Caco-2 (cell line): ENCODE data around the gene MICALL1. TPM values are rescaled to one million over a fixed set of nuclear protein-coding genes. Genes with fewer than 3 reads are reported as not detected.

Source experiments
- BruUV-seq: library from RNA; stranded (reverse); fragments of 400-500 nt; replicated peaks from 2 replicates; lab custom pipeline; 2021; lab: Mats Ljungman, UMichigan
- CTCF ChIA-PET: fragments of 300-600 bp; sonication (Branson Sonifier 250); formaldehyde crosslinking; loops from one replicate; lab custom pipeline; 2022; ENCODE audit warnings: antibody characterized with exemption; lab: Charles Lee
- POLR2A ChIA-PET: fragments of 300-600 bp; sonication (Branson Sonifier 250); formaldehyde crosslinking; loops from one replicate; lab custom pipeline; 2022; ENCODE audit warnings: antibody characterized with exemption; lab: Charles Lee
- DNase-seq, 2 experiments: peaks; one replicate each; pipeline versions ENCODE4 v3.0.0 to v3.0.0-alpha.2; 2020 to 2022
- H3K27me3 ChIP-seq: replicated peaks from 2 replicates; pipeline ENCODE4 v1.6.0; 2011; ENCODE audit warnings: low read length; ENCODE audit not compliant: control insufficient read depth, insufficient read depth
- H3K36me3 ChIP-seq: 2 replicates; pipeline ENCODE4 v1.5.1; 2011; ENCODE audit warnings: low read length; ENCODE audit not compliant: control insufficient read depth, insufficient read depth
- H3K4me1 ChIP-seq: fragments of 250-450 bp; sonication (Bioruptor Pico); 2 replicates; pipeline ENCODE4 v1.5.1; 2020; ENCODE audit warnings: mild to moderate bottlenecking
- H3K4me3 ChIP-seq: 2 replicates; pipeline ENCODE4 v1.5.1; 2011; ENCODE audit warnings: low read depth, mild to moderate bottlenecking, control low read depth, low read length
- H3K9me3 ChIP-seq: fragments of 250-450 bp; sonication (Bioruptor Pico); 2 replicates; pipeline ENCODE4 v1.5.1; 2020; ENCODE audit warnings: mild to moderate bottlenecking, moderate library complexity
- H3K27ac Mint-ChIP-seq: one replicate; pipeline ENCODE4 v1.8.0; 2022; ENCODE audit warnings: mixed read lengths; ENCODE audit not compliant: unreplicated experiment
- H3K27me3 Mint-ChIP-seq: one replicate; pipeline ENCODE4 v1.8.0; 2022; ENCODE audit warnings: mixed read lengths; ENCODE audit not compliant: insufficient read depth, unreplicated experiment
- H3K36me3 Mint-ChIP-seq: one replicate; pipeline ENCODE4 v1.8.0; 2022; ENCODE audit warnings: mild to moderate bottlenecking, mixed read lengths; ENCODE audit not compliant: insufficient read depth, unreplicated experiment
- H3K4me1 Mint-ChIP-seq: one replicate; pipeline ENCODE4 v1.8.0; 2022; ENCODE audit warnings: low read depth, mixed read lengths; ENCODE audit not compliant: unreplicated experiment
- H3K4me3 Mint-ChIP-seq: one replicate; pipeline ENCODE4 v1.8.0; 2022; ENCODE audit warnings: mild to moderate bottlenecking, moderate library complexity, mixed read lengths; ENCODE audit not compliant: unreplicated experiment
- H3K9me3 Mint-ChIP-seq: one replicate; pipeline ENCODE4 v1.8.0; 2022; ENCODE audit warnings: mixed read lengths; ENCODE audit not compliant: unreplicated experiment
- intact Hi-C: fragments of 100-400 bp; cut with micrococcal nuclease; formaldehyde crosslinking; loops from one replicate; pipeline ENCODE4 v1.10.0; 2022; ENCODE audit not compliant: unreplicated experiment
- total RNA-seq: library from RNA; stranded (reverse); gene quantifications from 2 replicates; pipeline ENCODE4 v1.2.3, GENCODE V29; 2022
- TF ChIP-seq, protein P1 (sequence below), 2 experiments: fragments of 200-600 bp in 1 of 2; IDR thresholded peaks; 1 replicate in 1 of 2; 2 replicates in 1 of 2; pipeline versions ENCODE4 v1.5.1 to v1.8.0; 2011 to 2022; ENCODE audit warnings: antibody characterized with exemption in 1 of 2, control low read depth in 1 of 2, inconsistent platforms in 1 of 2, low read depth in 1 of 2, low read length in 1 of 2, mild to moderate bottlenecking in 1 of 2, moderate library complexity in 1 of 2; ENCODE audit not compliant: insufficient read depth in 1 of 2, severe bottlenecking in 1 of 2, unreplicated experiment in 1 of 2

The MICALL1 gene
- total RNA-seq, 1 experiment from 2014 or later, result 46.7 TPM

DNA sequence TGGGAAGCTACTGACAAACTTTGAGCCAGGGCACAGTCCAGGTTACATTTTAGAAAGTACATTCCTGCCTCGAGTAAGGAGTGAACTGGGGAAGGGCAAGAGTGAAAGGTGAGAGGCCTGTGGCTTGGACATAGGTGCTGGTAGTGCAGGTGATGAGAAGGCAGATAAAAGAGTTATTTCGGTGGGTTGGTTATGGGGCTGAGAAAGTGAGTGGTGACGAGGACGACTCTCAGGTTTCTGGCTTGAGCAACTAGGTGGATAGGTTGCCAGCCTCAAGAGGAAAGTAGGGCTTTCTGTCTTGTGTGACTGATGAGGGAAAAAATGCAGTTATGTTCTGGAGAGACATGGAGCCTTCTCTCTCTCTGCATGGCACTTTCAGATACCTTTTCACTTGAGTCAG lies 51.1 kb downstream of the MICALL1 start:
- BruUV-seq, result no TSS peak
- Mint-ChIP-seq H3K4me1 (peaks cover 10% of the 10 kb centered on the region), H3K4me3 (no peak overlapping the region), H3K9me3 (no peaks in the 10 kb centered on the region), H3K36me3 (peaks cover 32% of the 10 kb centered on the region), H3K27ac (no peak overlapping the region), H3K27me3 (no peaks in the 10 kb centered on the region)
- intact Hi-C loops, result loop anchor here (10.0 kb wide), 1 partner anchor 152 kb away; the partner anchor contains the start of gene GCAT
- Histone ChIP-seq H3K36me3 (no peaks in the 10 kb centered on the region; the same call in 1 of the 2 replicates), H3K4me3 (no peak overlapping the region), H3K4me1 (peaks cover 5% of the 10 kb centered on the region; the same call in 1 of the 2 replicates), H3K27me3 (no peaks in the 10 kb centered on the region), H3K9me3 (no peaks in the 10 kb centered on the region)
- ChIA-PET CTCF (no interaction called here), POLR2A (no interaction called here)
- no peak for DNase-seq
- TF ChIP-seq, protein P1, sequence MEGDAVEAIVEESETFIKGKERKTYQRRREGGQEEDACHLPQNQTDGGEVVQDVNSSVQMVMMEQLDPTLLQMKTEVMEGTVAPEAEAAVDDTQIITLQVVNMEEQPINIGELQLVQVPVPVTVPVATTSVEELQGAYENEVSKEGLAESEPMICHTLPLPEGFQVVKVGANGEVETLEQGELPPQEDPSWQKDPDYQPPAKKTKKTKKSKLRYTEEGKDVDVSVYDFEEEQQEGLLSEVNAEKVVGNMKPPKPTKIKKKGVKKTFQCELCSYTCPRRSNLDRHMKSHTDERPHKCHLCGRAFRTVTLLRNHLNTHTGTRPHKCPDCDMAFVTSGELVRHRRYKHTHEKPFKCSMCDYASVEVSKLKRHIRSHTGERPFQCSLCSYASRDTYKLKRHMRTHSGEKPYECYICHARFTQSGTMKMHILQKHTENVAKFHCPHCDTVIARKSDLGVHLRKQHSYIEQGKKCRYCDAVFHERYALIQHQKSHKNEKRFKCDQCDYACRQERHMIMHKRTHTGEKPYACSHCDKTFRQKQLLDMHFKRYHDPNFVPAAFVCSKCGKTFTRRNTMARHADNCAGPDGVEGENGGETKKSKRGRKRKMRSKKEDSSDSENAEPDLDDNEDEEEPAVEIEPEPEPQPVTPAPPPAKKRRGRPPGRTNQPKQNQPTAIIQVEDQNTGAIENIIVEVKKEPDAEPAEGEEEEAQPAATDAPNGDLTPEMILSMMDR (IDR thresholded peaks at IDR 0.05; ENCODE audit: insufficient read depth in 1 of 2, low read depth in 1 of 2, low read length in 1 of 2, severe bottlenecking in 1 of 2, unreplicated experiment in 1 of 2), result no peak

DNA sequence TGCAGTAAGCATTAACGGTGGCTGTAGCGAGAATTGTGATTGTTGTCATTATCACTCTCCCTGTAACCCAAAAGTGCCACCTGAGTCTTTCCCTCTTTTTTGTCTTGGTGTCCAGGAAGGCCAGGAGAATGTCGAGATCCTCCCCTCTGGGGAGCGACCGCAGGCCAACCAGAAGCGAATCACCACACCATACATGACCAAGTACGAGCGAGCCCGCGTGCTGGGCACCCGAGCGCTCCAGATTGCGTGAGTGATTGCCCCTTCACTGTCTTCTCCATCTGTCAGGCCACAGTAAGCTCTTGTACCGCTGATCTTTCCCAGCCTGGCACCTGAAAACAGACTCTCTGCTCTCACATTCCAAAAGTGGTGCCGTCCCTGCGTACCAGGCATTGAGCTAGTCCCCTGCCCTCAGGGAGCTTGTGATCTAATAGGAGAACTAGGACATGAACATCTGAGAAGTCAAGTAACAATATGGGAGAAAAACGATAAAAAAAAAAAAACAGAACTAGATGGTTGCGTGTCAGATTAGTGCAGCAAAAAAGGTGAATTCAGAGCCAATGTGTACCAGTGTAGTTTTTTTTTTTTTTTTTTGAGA lies 53.2 kb downstream of the MICALL1 start:
- Histone ChIP-seq H3K9me3 (no peaks in the 10 kb centered on the region), H3K36me3 (no peaks in the 10 kb centered on the region; the same call in 1 of the 2 replicates), H3K27me3 (no peaks in the 10 kb centered on the region), H3K4me3 (no peak overlapping the region), H3K4me1 (peaks cover 5% of the 10 kb centered on the region; the same call in 1 of the 2 replicates)
- Mint-ChIP-seq H3K9me3 (no peaks in the 10 kb centered on the region), H3K4me1 (peaks cover 9% of the 10 kb centered on the region), H3K27ac (no peak overlapping the region), H3K4me3 (no peak overlapping the region), H3K27me3 (no peaks in the 10 kb centered on the region), H3K36me3 (peaks cover 43% of the 10 kb centered on the region)
- POLR2A ChIA-PET, result no interaction called here
- DNase-seq, result no peak
- intact Hi-C loops, result loop anchor here (10.0 kb wide), 1 partner anchor 155 kb away; the partner anchor contains the start of gene GCAT
- CTCF ChIA-PET, result interaction anchor here (0.6 kb wide), 2 partner anchors 10 to 12 kb away, joined by 3 to 6 read pairs; no protein-coding TSS in a partner anchor
- no TSS peak for BruUV-seq
- TF ChIP-seq, protein P1 (IDR thresholded peaks at IDR 0.05; ENCODE audit: insufficient read depth in 1 of 2, low read depth in 1 of 2, low read length in 1 of 2, severe bottlenecking in 1 of 2, unreplicated experiment in 1 of 2), result no peak

DNA sequence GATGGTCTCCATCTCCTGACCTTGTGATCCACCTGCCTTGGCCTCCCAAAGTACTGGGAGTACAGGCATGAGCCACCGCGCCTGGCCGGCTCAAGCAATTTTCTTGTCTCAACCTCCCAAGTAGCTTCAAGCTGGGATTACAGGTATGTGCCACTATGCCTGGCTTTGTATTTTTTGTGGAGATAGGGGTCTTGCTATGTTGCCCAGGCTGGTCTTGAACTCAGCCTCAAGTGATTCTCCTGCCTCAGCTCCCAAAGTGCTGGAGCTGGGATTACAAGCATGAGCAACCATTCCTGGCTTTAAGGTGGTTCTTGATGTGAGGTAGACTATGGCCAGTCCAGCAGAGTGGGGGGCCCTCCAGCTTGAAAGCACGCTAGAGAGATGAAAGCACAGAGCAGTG lies 55.0 kb downstream of the MICALL1 start:
- peaks cover 40% of the 10 kb centered on the region for H3K36me3 Mint-ChIP-seq
- no peaks in the 10 kb centered on the region for H3K27me3 Mint-ChIP-seq
- H3K36me3 ChIP-seq, result no peaks in the 10 kb centered on the region; the same call in 1 of the 2 replicates
- TF ChIP-seq, protein P1 (IDR thresholded peaks at IDR 0.05; ENCODE audit: insufficient read depth in 1 of 2, low read depth in 1 of 2, low read length in 1 of 2, severe bottlenecking in 1 of 2, unreplicated experiment in 1 of 2), result no peak
- ChIA-PET POLR2A (no interaction called here), CTCF (no interaction called here)
- H3K4me3 ChIP-seq, result no peak overlapping the region
- no TSS peak for BruUV-seq
- no peaks in the 10 kb centered on the region for H3K9me3 Mint-ChIP-seq
- H3K4me1 ChIP-seq, result no peaks in the 10 kb centered on the region
- intact Hi-C loops, result no loop called here
- H3K9me3 ChIP-seq, result no peaks in the 10 kb centered on the region
- no peak overlapping the region for H3K4me3 Mint-ChIP-seq
- peaks cover 4% of the 10 kb centered on the region for H3K4me1 Mint-ChIP-seq
- H3K27me3 ChIP-seq, result no peaks in the 10 kb centered on the region
- no peak overlapping the region for H3K27ac Mint-ChIP-seq
- no peak for DNase-seq
